Subcutaneous adipose tissue (tissue), 4 donors: Measurements from ENCODE around the gene VEGFB. TPM values are rescaled to one million over a fixed set of nuclear protein-coding genes. Genes with fewer than 3 reads are reported as not detected.

ENCODE experiments used
- CTCF ChIP-seq: fragments of 450-650 bp; IDR thresholded peaks from one replicate; pipeline ENCODE4 v1.5.1; 2016; ENCODE audit warnings: low read depth, mild to moderate bottlenecking, control low read depth, antibody characterized with exemption, moderate library complexity
- total RNA-seq, 4 donors: library from RNA; depleted of rRNA; stranded (reverse); fragments of >200 nt; gene quantifications; one replicate each; pipeline ENCODE4 v1.1.0, GENCODE V29; 2016

VEGFB gene
- total RNA-seq, 4 donors from 2014 or later = 122 to 332 (median 231) TPM

GRCh38 chr11:64245797-64246620 lies 11.6 kb downstream of the VEGFB start:
- no peak for TF ChIP-seq CTCF

GRCh38 chr11:64246871-64247728 lies 12.7 kb downstream of the VEGFB start, which contains the start of gene PPP1R14B:
TSS of gene PPP1R14B (minus strand) at chr11:64246943. CDS start at chr11:64246673, 270 bp downstream.
- no peak for TF ChIP-seq CTCF

- TF ChIP-seq CTCF = no peak
Observed at GRCh38 chr11:64247729-64248531, 13.5 kb downstream of the VEGFB start.

- no peak for TF ChIP-seq CTCF
Observed at GRCh38 chr11:64248578-64248977, 14.2 kb downstream of the VEGFB start.

- no peak for TF ChIP-seq CTCF
Observed at GRCh38 chr11:64249038-64249437, 14.7 kb downstream of the VEGFB start.

GRCh38 chr11:64249563-64250414 lies 15.4 kb downstream of the VEGFB start:
- no peak for TF ChIP-seq CTCF
